PC-9 (cell line): Measurements from ENCODE around the gene LRRC4C.

Source experiments
- EZH2 ChIP-seq: fragments of 200-600 bp; sonication (generic); IDR thresholded peaks from 2 replicates; pipeline ENCODE4 v1.8.0; 2017; ENCODE audit warnings: antibody characterized with exemption, low read depth
- TF ChIP-seq, protein P1 (sequence below): fragments of 200-600 bp; sonication (generic); conservative IDR thresholded peaks from 2 replicates; pipeline ENCODE4 v1.6.1; 2017; ENCODE audit warnings: mixed run types, antibody characterized with exemption, mild to moderate bottlenecking, moderate library complexity

DNA sequence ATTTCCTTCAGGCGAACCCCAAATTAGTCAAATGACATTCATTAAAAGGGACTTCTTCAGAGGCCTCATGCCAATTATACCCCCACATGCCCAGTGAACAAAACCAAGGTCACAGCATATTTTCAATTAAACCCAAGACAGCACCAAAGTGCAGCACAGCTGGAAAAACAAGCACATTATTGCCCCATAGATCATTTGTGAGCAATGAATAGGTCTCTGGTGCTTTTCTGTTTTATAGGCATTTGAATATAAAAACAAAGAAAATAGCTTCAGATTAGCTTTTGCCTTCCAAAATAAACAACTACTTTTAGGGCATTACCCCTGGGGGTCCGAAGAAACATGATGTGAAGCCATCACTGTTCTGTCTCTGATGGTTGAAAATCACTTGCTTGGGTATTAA lies 1319.9 kb downstream of the LRRC4C start:
- TF ChIP-seq, protein P1, sequence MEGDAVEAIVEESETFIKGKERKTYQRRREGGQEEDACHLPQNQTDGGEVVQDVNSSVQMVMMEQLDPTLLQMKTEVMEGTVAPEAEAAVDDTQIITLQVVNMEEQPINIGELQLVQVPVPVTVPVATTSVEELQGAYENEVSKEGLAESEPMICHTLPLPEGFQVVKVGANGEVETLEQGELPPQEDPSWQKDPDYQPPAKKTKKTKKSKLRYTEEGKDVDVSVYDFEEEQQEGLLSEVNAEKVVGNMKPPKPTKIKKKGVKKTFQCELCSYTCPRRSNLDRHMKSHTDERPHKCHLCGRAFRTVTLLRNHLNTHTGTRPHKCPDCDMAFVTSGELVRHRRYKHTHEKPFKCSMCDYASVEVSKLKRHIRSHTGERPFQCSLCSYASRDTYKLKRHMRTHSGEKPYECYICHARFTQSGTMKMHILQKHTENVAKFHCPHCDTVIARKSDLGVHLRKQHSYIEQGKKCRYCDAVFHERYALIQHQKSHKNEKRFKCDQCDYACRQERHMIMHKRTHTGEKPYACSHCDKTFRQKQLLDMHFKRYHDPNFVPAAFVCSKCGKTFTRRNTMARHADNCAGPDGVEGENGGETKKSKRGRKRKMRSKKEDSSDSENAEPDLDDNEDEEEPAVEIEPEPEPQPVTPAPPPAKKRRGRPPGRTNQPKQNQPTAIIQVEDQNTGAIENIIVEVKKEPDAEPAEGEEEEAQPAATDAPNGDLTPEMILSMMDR = no peak
- no peak for TF ChIP-seq EZH2
